ENCODE data around the gene RBM17. TPM values are rescaled to one million over a fixed set of nuclear protein-coding genes. Genes with fewer than 3 reads are reported as not detected.

RBM17 gene
- total and polyA plus RNA-seq, 2 of the 4 experiments (the other 2 are of a cell fraction), result 24.6 to 56.7 TPM

DNA sequence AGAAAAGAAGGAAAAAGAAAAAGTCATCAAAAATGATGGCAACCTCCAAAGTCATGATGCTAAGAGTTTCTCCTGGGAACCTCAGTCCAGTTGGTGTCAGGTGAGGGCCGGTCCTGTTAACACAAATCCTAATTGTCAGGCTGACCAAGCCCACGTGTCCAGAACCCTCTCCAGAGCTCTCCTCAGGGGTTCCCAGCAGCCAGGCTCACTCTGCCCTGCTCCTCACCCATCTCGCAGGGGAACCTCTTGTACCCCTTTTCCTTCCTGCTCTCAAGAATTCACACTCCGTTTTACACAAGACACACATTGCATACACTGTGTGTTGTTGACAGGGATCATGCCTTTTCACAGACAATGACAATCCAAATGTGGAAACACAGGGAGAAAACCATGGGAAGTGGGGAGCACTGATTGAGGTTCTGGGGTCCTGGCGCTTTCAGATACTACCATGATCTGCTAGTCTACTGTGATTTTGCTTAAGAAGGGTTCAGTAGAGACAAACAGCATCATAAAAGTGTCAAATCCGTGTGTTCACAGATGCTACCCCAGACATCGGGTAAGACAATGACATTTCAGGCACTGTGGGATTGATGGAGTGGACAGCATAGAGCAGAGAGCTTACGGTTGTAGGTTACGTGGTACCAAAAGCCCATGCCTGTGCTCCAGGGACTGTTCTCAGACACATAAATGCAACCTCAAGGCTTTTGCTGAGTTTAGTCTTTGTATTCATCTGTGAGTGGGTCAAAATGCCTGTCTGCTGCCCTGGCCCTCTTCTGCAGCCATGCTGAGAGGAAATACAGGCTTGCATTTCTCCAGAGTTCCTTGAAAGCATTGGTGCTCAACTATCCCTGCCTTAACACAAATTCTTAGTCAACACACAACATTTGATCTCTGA, 42.7 kb upstream of the RBM17 start (continued):
- no peak for TF ChIP-seq RAD21 (IDR thresholded peaks at IDR 0.05; ENCODE audit: low read length)

DNA sequence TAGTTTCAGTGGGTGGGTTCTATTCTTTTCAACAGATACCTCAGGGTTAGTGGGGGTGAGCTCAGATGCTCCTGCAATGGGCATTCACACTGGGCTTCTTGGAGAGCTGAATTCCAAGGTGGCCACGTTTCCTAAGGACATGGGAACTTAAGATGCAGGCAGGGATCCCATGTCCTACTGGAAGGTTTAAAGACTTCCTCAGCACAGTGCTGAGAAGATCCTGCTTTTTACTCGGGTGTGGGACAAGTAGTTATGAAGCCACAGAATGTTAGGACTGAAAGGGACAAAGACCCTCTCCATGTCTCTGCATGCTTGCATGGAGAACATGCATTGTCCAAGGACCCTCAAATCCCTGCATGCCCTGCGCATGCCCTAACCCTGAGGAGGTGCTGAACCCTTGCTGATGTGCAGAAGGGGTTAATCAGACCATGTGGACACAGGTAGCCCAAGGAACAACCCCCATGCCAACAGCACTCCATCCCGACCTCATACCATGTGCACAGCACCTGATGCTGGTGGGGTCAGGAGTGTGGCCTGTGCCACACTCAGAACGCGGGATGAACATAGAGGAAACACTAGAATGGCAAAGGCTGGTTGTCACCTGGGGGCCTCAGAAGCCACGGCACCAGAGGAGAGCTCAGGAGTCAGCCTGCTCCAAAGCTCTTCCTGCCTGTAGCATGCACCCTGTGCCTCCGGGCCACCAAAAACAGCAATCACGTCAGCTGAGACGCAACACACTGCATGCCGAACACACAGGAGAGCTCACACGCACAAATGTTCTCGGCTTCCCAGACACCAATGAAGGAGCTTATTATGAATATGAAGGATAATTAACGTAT, 41.8 kb upstream of the RBM17 start:
- Histone ChIP-seq H3K79me1 (ENCODE audit: low read depth in 1 of 2, low read length in 2 of 2) (no peaks in the 10 kb centered on the region), H3K4me1 (ENCODE audit: control insufficient read depth, insufficient read depth, low read length) (peaks cover 3% of the 10 kb centered on the region; the same call in 1 of the 2 replicates), H4K5ac (ENCODE audit: low read depth, low read length) (no peak overlapping the region), H3K4me3 (ENCODE audit: insufficient read depth, low read depth, low read length) (no peak overlapping the region), H3K27me3 (ENCODE audit: control insufficient read depth, insufficient read depth, low read length) (peaks cover 48% of the 10 kb centered on the region), H3K23ac (ENCODE audit: low read depth, low read length) (no peak overlapping the region), H3K4ac (ENCODE audit: low read depth, low read length) (no peak overlapping the region), H2AK9ac (replicated peaks; ENCODE audit: low read depth, low read length, poor library complexity) (no peak overlapping the region), H4K8ac (ENCODE audit: low read depth in 2 of 2, low read length in 2 of 2) (no peak overlapping the region), H3K9me1 (ENCODE audit: insufficient read depth, low read length) (no peaks in the 10 kb centered on the region), H3K18ac (ENCODE audit: low read depth, low read length) (no peak overlapping the region), H2BK15ac (ENCODE audit: low read depth, low read length) (no peak overlapping the region), H3K36me3 (ENCODE audit: control insufficient read depth, insufficient read depth, low read length) (no peaks in the 10 kb centered on the region), H2AK5ac (ENCODE audit: low read depth, low read length) (no peak overlapping the region), H3K4me2 (ENCODE audit: low read depth, low read length) (no peak overlapping the region), H2AFZ (replicated peaks; ENCODE audit: low read length, poor library complexity) (no peak overlapping the region), H4K91ac (ENCODE audit: insufficient read depth, low read depth, low read length) (no peak overlapping the region), H4K20me1 (ENCODE audit: insufficient read depth, low read length) (no peaks in the 10 kb centered on the region), H2BK120ac (ENCODE audit: low read depth, low read length) (no peak overlapping the region), H3K9me3 (ENCODE audit: control insufficient read depth, insufficient read depth, low read length) (no peaks in the 10 kb centered on the region; the same call in 1 of the 2 replicates), H3K27ac (ENCODE audit: insufficient read depth, low read length) (no peak overlapping the region), H2BK20ac (ENCODE audit: low read depth, low read length) (no peak overlapping the region), H3K9ac (ENCODE audit: low read depth, low read length) (no peak overlapping the region), H3K14ac (replicated peaks; ENCODE audit: low read depth, low read length) (no peak overlapping the region), H2BK5ac (ENCODE audit: low read depth, low read length, poor library complexity, severe bottlenecking) (no peak overlapping the region), H3K56ac (ENCODE audit: extremely low read depth, insufficient read depth, low read length) (no peak overlapping the region)
- BruUV-seq (replicated peaks), result no TSS peak
- ChIA-PET POLR2A (ENCODE audit: unreplicated experiment) (no interaction called here), CTCF (interaction anchor here (0.6 kb wide), 1 partner anchor 278 kb away, joined by 5 read pairs; no protein-coding TSS in a partner anchor)
- ATAC-seq (ENCODE audit: low read depth) (no peak), DNase-seq (no peak)
- intact Hi-C loops (cut with micrococcal nuclease) (no loop called here), dilution Hi-C loops (cut with HindIII; ENCODE audit: low sequenced_read_pairs, unreplicated experiment) (no loop called here), in situ Hi-C loops (cut with MboI; ENCODE audit: low sequenced_read_pairs) (no loop called here)
- WGBS, 2 experiments (ENCODE audit: extremely low coverage in 2 of 2, insufficient read length in 1 of 2), result no CpG with 5 or more reads among the region's 14 CpGs
- TF ChIP-seq CEBPB (IDR thresholded peaks at IDR 0.05; ENCODE audit: low read depth, low read length), result no peak
- TF ChIP-seq, protein P1, sequence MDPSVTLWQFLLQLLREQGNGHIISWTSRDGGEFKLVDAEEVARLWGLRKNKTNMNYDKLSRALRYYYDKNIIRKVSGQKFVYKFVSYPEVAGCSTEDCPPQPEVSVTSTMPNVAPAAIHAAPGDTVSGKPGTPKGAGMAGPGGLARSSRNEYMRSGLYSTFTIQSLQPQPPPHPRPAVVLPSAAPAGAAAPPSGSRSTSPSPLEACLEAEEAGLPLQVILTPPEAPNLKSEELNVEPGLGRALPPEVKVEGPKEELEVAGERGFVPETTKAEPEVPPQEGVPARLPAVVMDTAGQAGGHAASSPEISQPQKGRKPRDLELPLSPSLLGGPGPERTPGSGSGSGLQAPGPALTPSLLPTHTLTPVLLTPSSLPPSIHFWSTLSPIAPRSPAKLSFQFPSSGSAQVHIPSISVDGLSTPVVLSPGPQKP (IDR thresholded peaks at IDR 0.05; ENCODE audit: borderline replicate concordance, low read depth, low read length), result no peak
- no peak for TF ChIP-seq MAZ (IDR thresholded peaks at IDR 0.05; ENCODE audit: borderline replicate concordance, low read depth, low read length)
- TF ChIP-seq, protein P2, sequence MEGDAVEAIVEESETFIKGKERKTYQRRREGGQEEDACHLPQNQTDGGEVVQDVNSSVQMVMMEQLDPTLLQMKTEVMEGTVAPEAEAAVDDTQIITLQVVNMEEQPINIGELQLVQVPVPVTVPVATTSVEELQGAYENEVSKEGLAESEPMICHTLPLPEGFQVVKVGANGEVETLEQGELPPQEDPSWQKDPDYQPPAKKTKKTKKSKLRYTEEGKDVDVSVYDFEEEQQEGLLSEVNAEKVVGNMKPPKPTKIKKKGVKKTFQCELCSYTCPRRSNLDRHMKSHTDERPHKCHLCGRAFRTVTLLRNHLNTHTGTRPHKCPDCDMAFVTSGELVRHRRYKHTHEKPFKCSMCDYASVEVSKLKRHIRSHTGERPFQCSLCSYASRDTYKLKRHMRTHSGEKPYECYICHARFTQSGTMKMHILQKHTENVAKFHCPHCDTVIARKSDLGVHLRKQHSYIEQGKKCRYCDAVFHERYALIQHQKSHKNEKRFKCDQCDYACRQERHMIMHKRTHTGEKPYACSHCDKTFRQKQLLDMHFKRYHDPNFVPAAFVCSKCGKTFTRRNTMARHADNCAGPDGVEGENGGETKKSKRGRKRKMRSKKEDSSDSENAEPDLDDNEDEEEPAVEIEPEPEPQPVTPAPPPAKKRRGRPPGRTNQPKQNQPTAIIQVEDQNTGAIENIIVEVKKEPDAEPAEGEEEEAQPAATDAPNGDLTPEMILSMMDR (conservative IDR thresholded peaks at IDR 0.05; ENCODE audit: low read depth, low read length), result no peak

All from IMR-90 (cell line).